IMR-90 (cell line): ENCODE data around the gene ACOT7. TPM values are rescaled to one million over a fixed set of nuclear protein-coding genes. Genes with fewer than 3 reads are reported as not detected.

ENCODE experiments used
- ATAC-seq: fragments of 200-7000 bp; cut with Tn5 transposase; 2 replicates; pipeline ENCODE4 v1.9.1; 2020; ENCODE audit warnings: low read depth, mild to moderate bottlenecking, moderate library complexity
- BruUV-seq: library from RNA; stranded (reverse); fragments of 400-500 nt; replicated peaks from 2 replicates; lab custom pipeline; 2021; lab: Mats Ljungman, UMichigan
- CTCF ChIA-PET: fragments of 300-600 bp; formaldehyde crosslinking; extraction: SDS; loops from one replicate; lab custom pipeline; 2021; ENCODE audit warnings: antibody characterized with exemption; lab: Yijun Ruan, JAX
- POLR2A ChIA-PET: fragments of 300-600 bp; sonication (Branson Sonifier 250); formaldehyde crosslinking; loops from one replicate; lab custom pipeline; 2022; ENCODE audit warnings: antibody characterized with exemption; ENCODE audit not compliant: unreplicated experiment; lab: Charles Lee
- DNase-seq: peaks from one replicate; pipeline ENCODE4 v3.0.0; 2013
- H2AFZ ChIP-seq: replicated peaks from 2 replicates; pipeline ENCODE3; 2013; ENCODE audit warnings: low read length, mild to moderate bottlenecking; ENCODE audit not compliant: poor library complexity
- H2AK5ac ChIP-seq: 2 replicates; pipeline ENCODE4 v1.6.1; 2013; ENCODE audit warnings: low read depth, low read length, inconsistent platforms
- H2AK9ac ChIP-seq: replicated peaks from 2 replicates; pipeline ENCODE3; 2013; ENCODE audit warnings: mild to moderate bottlenecking, low read depth, low read length, moderate library complexity; ENCODE audit not compliant: poor library complexity
- H2BK120ac ChIP-seq: 2 replicates; pipeline ENCODE4 v1.6.1; 2013; ENCODE audit warnings: low read depth, low read length, inconsistent platforms
- H2BK15ac ChIP-seq: 3 replicates; pipeline ENCODE4 v1.6.1; 2013; ENCODE audit warnings: low read depth, low read length, inconsistent platforms
- H2BK20ac ChIP-seq: 2 replicates; pipeline ENCODE4 v1.6.1; 2013; ENCODE audit warnings: low read depth, mild to moderate bottlenecking, inconsistent platforms, low read length, moderate library complexity
- H2BK5ac ChIP-seq: 2 replicates; pipeline ENCODE4 v1.6.1; 2013; ENCODE audit warnings: mild to moderate bottlenecking, low read depth, low read length, inconsistent platforms; ENCODE audit not compliant: poor library complexity, severe bottlenecking
- H3K14ac ChIP-seq: replicated peaks from 2 replicates; pipeline ENCODE4 v1.6.1; 2013; ENCODE audit warnings: low read depth, low read length, inconsistent platforms
- H3K18ac ChIP-seq: 2 replicates; pipeline ENCODE4 v1.6.1; 2013; ENCODE audit warnings: low read depth, low read length, control low read depth
- H3K23ac ChIP-seq: 2 replicates; pipeline ENCODE4 v1.6.1; 2013; ENCODE audit warnings: low read depth, low read length, inconsistent platforms
- H3K27ac ChIP-seq: 2 replicates; pipeline ENCODE4 v1.5.1; 2013; ENCODE audit warnings: mild to moderate bottlenecking, control low read depth, low read length; ENCODE audit not compliant: insufficient read depth
- H3K27me3 ChIP-seq: 2 replicates; pipeline ENCODE4 v1.6.1; 2013; ENCODE audit warnings: low read length; ENCODE audit not compliant: control insufficient read depth, insufficient read depth
- H3K36me3 ChIP-seq: 2 replicates; pipeline ENCODE4 v1.6.1; 2013; ENCODE audit warnings: low read length, mixed read lengths; ENCODE audit not compliant: control insufficient read depth, insufficient read depth
- H3K4ac ChIP-seq: 2 replicates; pipeline ENCODE4 v1.6.1; 2013; ENCODE audit warnings: low read depth, low read length, inconsistent platforms
- H3K4me1 ChIP-seq: 2 replicates; pipeline ENCODE4 v1.6.1; 2013; ENCODE audit warnings: low read length, mixed read lengths; ENCODE audit not compliant: control insufficient read depth, insufficient read depth
- H3K4me2 ChIP-seq: 2 replicates; pipeline ENCODE4 v1.6.1; 2013; ENCODE audit warnings: low read depth, mild to moderate bottlenecking, control low read depth, low read length, moderate library complexity
- H3K4me3 ChIP-seq: 2 replicates; pipeline ENCODE4 v1.5.1; 2013; ENCODE audit warnings: low read depth, mild to moderate bottlenecking, control low read depth, low read length, moderate library complexity; ENCODE audit not compliant: insufficient read depth
- H3K56ac ChIP-seq: 2 replicates; pipeline ENCODE4 v1.6.1; 2013; ENCODE audit warnings: low read length, inconsistent platforms; ENCODE audit not compliant: insufficient read depth; ENCODE audit errors: extremely low read depth
- H3K79me1 ChIP-seq, 2 experiments: 2 replicates each; pipeline ENCODE4 v1.6.1; 2013; ENCODE audit warnings: low read length in 2 of 2, inconsistent platforms in 1 of 2, low read depth in 1 of 2
- H3K9ac ChIP-seq: 2 replicates; pipeline ENCODE4 v1.6.1; 2013; ENCODE audit warnings: low read depth, low read length, control low read depth
- H3K9me1 ChIP-seq: 2 replicates; pipeline ENCODE4 v1.6.1; 2013; ENCODE audit warnings: low read length, inconsistent platforms; ENCODE audit not compliant: insufficient read depth
- H3K9me3 ChIP-seq: 2 replicates; pipeline ENCODE4 v1.6.1; 2013; ENCODE audit warnings: low read length; ENCODE audit not compliant: control insufficient read depth, insufficient read depth
- H4K20me1 ChIP-seq: 2 replicates; pipeline ENCODE4 v1.6.1; 2013; ENCODE audit warnings: low read length, inconsistent platforms; ENCODE audit not compliant: insufficient read depth
- H4K5ac ChIP-seq: 2 replicates; pipeline ENCODE4 v1.6.1; 2013; ENCODE audit warnings: mild to moderate bottlenecking, low read depth, low read length, control low read depth
- H4K8ac ChIP-seq, 2 experiments: 2 replicates each; pipeline ENCODE4 v1.6.1; 2013; ENCODE audit warnings: low read depth in 2 of 2, low read length in 2 of 2, control low read depth in 1 of 2, inconsistent platforms in 1 of 2
- H4K91ac ChIP-seq: 2 replicates; pipeline ENCODE4 v1.6.1; 2013; ENCODE audit warnings: low read depth, low read length, inconsistent platforms; ENCODE audit not compliant: insufficient read depth
- BHLHE40 ChIP-seq: fragments of 150-350 bp; IDR thresholded peaks from 2 replicates; pipeline ENCODE4 v1.6.1; 2016; ENCODE audit warnings: mild to moderate bottlenecking, low read depth, low read length
- CHD1 ChIP-seq: IDR thresholded peaks from 2 replicates; pipeline ENCODE4 v1.6.1; 2012; ENCODE audit warnings: low read depth, low read length, improper control_type of control experiment
- FOS ChIP-seq: fragments of 150-350 bp; IDR thresholded peaks from 2 replicates; pipeline ENCODE4 v1.6.1; 2016; ENCODE audit warnings: low read depth, low read length
- MXI1 ChIP-seq: IDR thresholded peaks from 2 replicates; pipeline ENCODE4 v1.6.1; 2012; ENCODE audit warnings: low read depth, mild to moderate bottlenecking, low read length, moderate library complexity, borderline replicate concordance
- NFE2L2 ChIP-seq: fragments of 150-350 bp; IDR thresholded peaks from 2 replicates; pipeline ENCODE4 v1.6.1; 2016; ENCODE audit warnings: low read depth, mild to moderate bottlenecking, low read length
- POLR2A ChIP-seq: IDR thresholded peaks from 2 replicates; pipeline ENCODE4 v1.6.1; 2012; ENCODE audit warnings: mild to moderate bottlenecking, low read depth, low read length
- RCOR1 ChIP-seq: IDR thresholded peaks from 2 replicates; pipeline ENCODE4 v1.6.1; 2012; ENCODE audit warnings: mild to moderate bottlenecking, low read length, improper control_type of control experiment; ENCODE audit not compliant: insufficient replicate concordance
- RFX5 ChIP-seq: IDR thresholded peaks from 2 replicates; pipeline ENCODE4 v1.8.0; 2012; ENCODE audit warnings: low read depth, mild to moderate bottlenecking, low read length, moderate library complexity
- SMC3 ChIP-seq: fragments of 150-350 bp; IDR thresholded peaks from 2 replicates; pipeline ENCODE4 v1.6.1; 2016; ENCODE audit warnings: low read depth, mild to moderate bottlenecking, antibody characterized with exemption, low read length, moderate library complexity
- whole genome bisulfite sequencing, 2 experiments: methylation state at CpG; one replicate each; pipeline versions ENCODE4 v1.1.5 to v1.1.7; 2013; ENCODE audit warnings: missing lambda C conversion rate in 2 of 2; ENCODE audit not compliant: insufficient read length in 1 of 2; ENCODE audit errors: extremely low coverage in 2 of 2; 5-methylcytosine and 5-hydroxymethylcytosine counted together
- dilution Hi-C: fragments of 300-500 bp; cut with HindIII; formaldehyde crosslinking; loops from one replicate; pipeline ENCODE4 v1.14.3; 2018; ENCODE audit warnings: low sequenced_read_pairs; ENCODE audit not compliant: unreplicated experiment
- in situ Hi-C: fragments of 300-500 bp; cut with MboI; formaldehyde crosslinking; loops from 3 replicates; pipeline ENCODE4 v1.14.3; 2019; ENCODE audit warnings: low sequenced_read_pairs, inconsistent platforms, mixed read lengths
- intact Hi-C: fragments of 100-400 bp; cut with micrococcal nuclease; formaldehyde crosslinking; loops from 2 replicates; pipeline ENCODE4 v1.10.0; 2022
- polyA plus RNA-seq, 3 experiments: library from polyadenylated mRNA; depleted of rRNA; stranded (reverse); fragments of >200 nt; gene quantifications; 2 replicates each; pipeline ENCODE4 v1.2.3, GENCODE V29; 2012; ENCODE audit warnings: low replicate concordance in 1 of 3
- total RNA-seq: library from RNA; depleted of rRNA; stranded (reverse); fragments of >200 nt; gene quantifications from 2 replicates; pipeline ENCODE4 v1.2.3, GENCODE V29; 2012
- TF ChIP-seq, protein P1 (sequence below): fragments of 150-350 bp; IDR thresholded peaks from 2 replicates; pipeline ENCODE4 v1.6.1; 2017; ENCODE audit warnings: mild to moderate bottlenecking, antibody characterized with exemption, low read length, low read depth
- TF ChIP-seq, protein P2 (sequence below): fragments of 150-350 bp; IDR thresholded peaks from 2 replicates; pipeline ENCODE4 v1.6.1; 2016; ENCODE audit warnings: low read depth, mild to moderate bottlenecking, low read length, moderate library complexity, borderline replicate concordance

The ACOT7 gene
- total and polyA plus RNA-seq, 2 of the 4 experiments (the other 2 are of a cell fraction) = 51.6 to 242 TPM

DNA sequence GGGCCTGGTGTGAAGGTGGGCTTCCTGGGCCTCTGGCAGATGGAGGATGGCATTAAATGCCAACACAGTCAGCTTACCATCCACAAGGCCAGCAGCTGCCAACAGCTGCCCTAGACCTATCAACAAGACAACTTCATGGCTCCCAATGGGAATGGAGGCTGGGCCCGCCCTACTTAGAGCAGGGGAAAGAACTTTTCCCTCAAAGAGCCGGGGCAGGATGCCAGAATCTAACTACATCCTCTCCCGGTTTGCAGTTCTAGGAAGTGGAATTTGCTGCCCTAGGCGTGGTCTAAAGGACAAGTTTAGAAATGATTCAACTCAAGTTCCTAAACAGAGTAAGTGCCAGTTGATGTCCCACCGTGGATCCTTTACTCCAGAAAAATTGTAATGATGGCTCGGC lies 170.9 kb downstream of the ACOT7 start:
- ATAC-seq (peak; percentile 62), DNase-seq (peak; percentile 31)
- no peak overlapping the region for H3K4me3 ChIP-seq
- H3K4ac ChIP-seq = no peak overlapping the region
- H3K4me1 ChIP-seq = no peaks in the 10 kb centered on the region
- H2BK120ac ChIP-seq = no peak overlapping the region
- ChIA-PET POLR2A (no interaction called here), CTCF (no interaction called here)
- H4K91ac ChIP-seq = no peak overlapping the region
- H4K5ac ChIP-seq = no peak overlapping the region
- no peak overlapping the region for H4K8ac ChIP-seq
- no peak overlapping the region for H3K9ac ChIP-seq
- peaks cover 0 to 5% of the 10 kb centered on the region in 2 experiments; a peak in 2 of 4 replicates for H3K79me1 ChIP-seq
- H3K27me3 ChIP-seq = no peaks in the 10 kb centered on the region
- H2AK5ac ChIP-seq = no peak overlapping the region
- H2AK9ac ChIP-seq = no peak overlapping the region
- no peak overlapping the region for H3K14ac ChIP-seq
- no peak overlapping the region for H3K4me2 ChIP-seq
- no peak overlapping the region for H3K23ac ChIP-seq
- H3K27ac ChIP-seq = no peak overlapping the region
- H3K9me1 ChIP-seq = no peaks in the 10 kb centered on the region; the same call in 1 of the 2 replicates
- TF ChIP-seq MXI1 (no peak), NFE2L2 (no peak), RCOR1 (no peak), FOS (no peak), RFX5 (no peak), BHLHE40 (no peak), POLR2A (no peak), SMC3 (no peak), CHD1 (no peak)
- TF ChIP-seq, protein P1, sequence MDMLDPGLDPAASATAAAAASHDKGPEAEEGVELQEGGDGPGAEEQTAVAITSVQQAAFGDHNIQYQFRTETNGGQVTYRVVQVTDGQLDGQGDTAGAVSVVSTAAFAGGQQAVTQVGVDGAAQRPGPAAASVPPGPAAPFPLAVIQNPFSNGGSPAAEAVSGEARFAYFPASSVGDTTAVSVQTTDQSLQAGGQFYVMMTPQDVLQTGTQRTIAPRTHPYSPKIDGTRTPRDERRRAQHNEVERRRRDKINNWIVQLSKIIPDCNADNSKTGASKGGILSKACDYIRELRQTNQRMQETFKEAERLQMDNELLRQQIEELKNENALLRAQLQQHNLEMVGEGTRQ = no peak
- TF ChIP-seq, protein P2, sequence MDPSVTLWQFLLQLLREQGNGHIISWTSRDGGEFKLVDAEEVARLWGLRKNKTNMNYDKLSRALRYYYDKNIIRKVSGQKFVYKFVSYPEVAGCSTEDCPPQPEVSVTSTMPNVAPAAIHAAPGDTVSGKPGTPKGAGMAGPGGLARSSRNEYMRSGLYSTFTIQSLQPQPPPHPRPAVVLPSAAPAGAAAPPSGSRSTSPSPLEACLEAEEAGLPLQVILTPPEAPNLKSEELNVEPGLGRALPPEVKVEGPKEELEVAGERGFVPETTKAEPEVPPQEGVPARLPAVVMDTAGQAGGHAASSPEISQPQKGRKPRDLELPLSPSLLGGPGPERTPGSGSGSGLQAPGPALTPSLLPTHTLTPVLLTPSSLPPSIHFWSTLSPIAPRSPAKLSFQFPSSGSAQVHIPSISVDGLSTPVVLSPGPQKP = no peak
- no peak overlapping the region for H3K56ac ChIP-seq
- H3K36me3 ChIP-seq = peaks cover 34% of the 10 kb centered on the region
- intact Hi-C loops (no loop called here), dilution Hi-C loops (no loop called here), in situ Hi-C loops (no loop called here)
- H3K18ac ChIP-seq = no peak overlapping the region
- no peak overlapping the region for H2BK15ac ChIP-seq
- no peak overlapping the region for H2BK20ac ChIP-seq
- no CpG with 5 or more reads among the region's 6 CpGs for WGBS, 2 experiments
- H2AFZ ChIP-seq = no peak overlapping the region
- no peaks in the 10 kb centered on the region; the same call in 1 of the 2 replicates for H4K20me1 ChIP-seq
- no peak overlapping the region for H2BK5ac ChIP-seq
- no peaks in the 10 kb centered on the region for H3K9me3 ChIP-seq
- no TSS peak for BruUV-seq
